GM12878 (cell line): ENCODE results near the gene TENT5A. TPM values are rescaled to one million over a fixed set of nuclear protein-coding genes. Genes with fewer than 3 reads are reported as not detected.

Experiments
- ATAC-seq: fragments of 200-7000 bp; cut with Tn5 transposase; 3 replicates; pipeline ENCODE4 v1.9.1; 2020; ENCODE audit warnings: mild to moderate bottlenecking, moderate library complexity
- BruUV-seq: library from RNA; stranded (reverse); fragments of 400-500 nt; replicated peaks from 2 replicates; lab custom pipeline; 2021; lab: Mats Ljungman, UMichigan
- CTCF ChIA-PET: fragments of 300-600 bp; sonication (Branson Sonifier 250); formaldehyde crosslinking; extraction: SDS; loops from one replicate; lab custom pipeline; 2021; ENCODE audit warnings: inconsistent platforms; lab: Yijun Ruan, JAX
- POLR2A ChIA-PET: fragments of 350-600 bp; formaldehyde crosslinking; extraction: SDS; loops from one replicate; lab custom pipeline; 2021; ENCODE audit warnings: inconsistent platforms; lab: Charles Lee
- RAD21 ChIA-PET: fragments of 300-600 bp; sonication (Branson Sonifier 250); formaldehyde crosslinking; loops from one replicate; lab custom pipeline; 2023; ENCODE audit warnings: antibody characterized with exemption; ENCODE audit not compliant: unreplicated experiment; lab: Charles Lee
- SMC1A ChIA-PET: fragments of 300-600 bp; sonication (Branson Sonifier 250); formaldehyde crosslinking; loops from one replicate; lab custom pipeline; 2023; ENCODE audit not compliant: unreplicated experiment, uncharacterized antibody; lab: Charles Lee
- DNase-seq: peaks from one replicate; pipeline ENCODE4 v3.0.0-alpha.2; 2011; ENCODE audit warnings: low read depth, low spot score
- FAIRE-seq: peaks from 3 replicates; lab custom pipeline; 2011; peaks lifted over from hg19 to GRCh38; lab: Jason Lieb, UNC
- H2AFZ ChIP-seq: 2 replicates; pipeline ENCODE4 v1.6.0; 2011; ENCODE audit warnings: low read depth, low read length, control low read depth; ENCODE audit not compliant: control insufficient read depth
- H3K27ac ChIP-seq: 2 replicates; pipeline ENCODE4 v1.5.1; 2011; ENCODE audit warnings: control low read depth; ENCODE audit not compliant: control insufficient read depth, insufficient read depth
- H3K27me3 ChIP-seq, 2 experiments: replicated peaks in 1 of 2; 2 replicates each; pipeline versions ENCODE4 v1.6.0 to v1.6.1; 2011; ENCODE audit warnings: low read length in 1 of 2; ENCODE audit not compliant: control insufficient read depth in 2 of 2, insufficient read depth in 2 of 2
- H3K36me3 ChIP-seq, 2 experiments: 2 replicates each; pipeline ENCODE4 v1.5.1; 2011; ENCODE audit warnings: low read length in 1 of 2; ENCODE audit not compliant: control insufficient read depth in 2 of 2, insufficient read depth in 2 of 2
- H3K4me1 ChIP-seq: 2 replicates; pipeline ENCODE4 v1.6.1; 2011; ENCODE audit warnings: mild to moderate bottlenecking, low read length, moderate library complexity, mixed read lengths; ENCODE audit not compliant: control insufficient read depth, insufficient read depth
- H3K4me2 ChIP-seq: 2 replicates; pipeline ENCODE4 v1.6.0; 2011; ENCODE audit warnings: control low read depth; ENCODE audit not compliant: control insufficient read depth, insufficient read depth
- H3K4me3 ChIP-seq: fragments of 200-600 bp; sonication (generic); 2 replicates; pipeline ENCODE4 v1.5.1; 2016
- H3K79me2 ChIP-seq: 2 replicates; pipeline ENCODE4 v1.6.0; 2011; ENCODE audit warnings: low read length; ENCODE audit not compliant: control insufficient read depth, insufficient read depth
- H3K9ac ChIP-seq: 2 replicates; pipeline ENCODE4 v1.8.0; 2011; ENCODE audit warnings: low read length, control low read depth, mixed read lengths; ENCODE audit not compliant: control insufficient read depth, insufficient read depth
- H3K9me3 ChIP-seq: replicated peaks from 3 replicates; pipeline ENCODE4 v1.5.1; 2011; ENCODE audit warnings: mild to moderate bottlenecking, low read length; ENCODE audit not compliant: control insufficient read depth, insufficient read depth
- H4K20me1 ChIP-seq: 2 replicates; pipeline ENCODE4 v1.6.0; 2011; ENCODE audit not compliant: control insufficient read depth, insufficient read depth
- ASH2L ChIP-seq: fragments of 300-600, 200-600 bp; sonication (generic); IDR thresholded peaks from 2 replicates; pipeline ENCODE4 v1.6.1; 2017; ENCODE audit warnings: low read depth, mild to moderate bottlenecking, borderline replicate concordance
- PAX8 ChIP-seq: fragments of 450-650 bp; IDR thresholded peaks from 2 replicates; pipeline ENCODE4 v1.6.1; 2017; ENCODE audit warnings: mild to moderate bottlenecking, moderate library complexity
- RELA ChIP-seq: fragments of 450-650 bp; IDR thresholded peaks from 2 replicates; pipeline ENCODE4 v1.8.0; 2014; ENCODE audit warnings: borderline replicate concordance; ENCODE audit not compliant: partially characterized antibody
- SRF ChIP-seq, 2 experiments: IDR thresholded peaks; 2 replicates each; pipeline ENCODE4 v1.6.1; 2011; ENCODE audit warnings: low read depth in 2 of 2, low read length in 2 of 2, mild to moderate bottlenecking in 1 of 2, moderate library complexity in 1 of 2
- ZNF687 ChIP-seq: fragments of 450-650 bp; IDR thresholded peaks from 2 replicates; pipeline ENCODE4 v1.6.1; 2017; ENCODE audit warnings: mild to moderate bottlenecking, moderate library complexity
- WGBS: methylation state at CpG from one replicate; pipeline ENCODE4 v1.1.6; 2016; ENCODE audit warnings: low lambda C conversion rate; ENCODE audit not compliant: insufficient replicate concordance, insufficient coverage; ENCODE audit errors: missing lambda C conversion rate; 5-methylcytosine and 5-hydroxymethylcytosine counted together
- in situ Hi-C: fragments of 300-500 bp; cut with MboI; formaldehyde crosslinking; loops from 9 replicates; pipeline ENCODE4 v1.14.3; 2018; ENCODE audit warnings: mixed read lengths
- intact Hi-C: fragments of 100-400 bp; cut with micrococcal nuclease; formaldehyde crosslinking; loops from one replicate; pipeline ENCODE4 v1.14.2; 2022; ENCODE audit not compliant: unreplicated experiment
- polyA plus RNA-seq, 11 experiments: library from polyadenylated mRNA; depleted of rRNA in 4 of 11; unstranded in 6 of 11; stranded (reverse) in 5 of 11; fragments of >200 nt; fragmentation: Nextera tagmentation in 4 of 11; fragmentation: Illumina TruSeq in 1 of 11; extraction: Ambion mirVana in 4 of 11; extraction: Trizol in 1 of 11; gene quantifications; 1 replicate in 1 of 11; 2 replicates in 10 of 11; pipeline versions ENCODE4 v1.2.1 to v1.2.3, GENCODE V29; 2011 to 2016; ENCODE audit warnings: inconsistent platforms in 2 of 11, missing spikeins in 2 of 11, low read depth in 1 of 11
- total RNA-seq, 4 experiments: library from RNA; depleted of rRNA in 3 of 4; stranded (reverse); fragments of >200 nt in 3 of 4; fragmentation: Illumina TruSeq in 1 of 4; extraction: Trizol in 1 of 4; gene quantifications; 2 replicates each; pipeline versions ENCODE4 v1.2.1 to v1.2.3, GENCODE V29; 2013 to 2021

TENT5A gene
- total and polyA plus RNA-seq, 10 of the 15 experiments (the other 5 are each of a cell fraction or from before 2014, with no cell fraction given): 0.25 to 9.6 (median 0.48) TPM

GRCh38 chr6:81801489-81801888 is 49.0 kb upstream of the TENT5A start (continued):
- TF ChIP-seq ZNF687 (no peak), PAX8 (no peak)

GRCh38 chr6:81800666-81801065 is 48.2 kb upstream of the TENT5A start:
- ATAC-seq (no peak), DNase-seq (no peak), FAIRE-seq (no peak)
- intact Hi-C loops: no loop called here
- Histone ChIP-seq H3K4me3 (no peak overlapping the region), H3K9ac (no peak overlapping the region), H3K79me2 (no peaks in the 10 kb centered on the region), H3K9me3 (no peaks in the 10 kb centered on the region), H3K4me1 (no peaks in the 10 kb centered on the region), H2AFZ (no peak overlapping the region), H3K27ac (no peak overlapping the region), H3K4me2 (no peak overlapping the region), H3K27me3 (no peaks in the 10 kb centered on the region), H4K20me1 (no peaks in the 10 kb centered on the region), H3K36me3 (no peaks in the 10 kb centered on the region)
- POLR2A ChIA-PET: interaction anchor here (0.6 kb wide), 1 partner anchor 12 kb away, joined by 3 read pairs; no protein-coding TSS in a partner anchor
- TF ChIP-seq SRF (IDR thresholded peaks at IDR 0.05; ENCODE audit: low read depth in 2 of 2, low read length in 2 of 2): no peak
- TF ChIP-seq RELA: no peak
- TF ChIP-seq ASH2L: no peak
- SMC1A ChIA-PET: interaction anchor here (1.0 to 1.5 kb wide), 4 partner anchors 8 to 48 kb away, joined by 3 read pairs; no protein-coding TSS in a partner anchor
- CTCF ChIA-PET: interaction anchor here (1.4 kb wide), 1 partner anchor 14 kb away, joined by 3 read pairs; no protein-coding TSS in a partner anchor
- BruUV-seq: no TSS peak
- in situ Hi-C loops: no loop called here
- WGBS: 14% methylated on average over 3 of the region's 3 CpGs
- RAD21 ChIA-PET: no interaction called here
